ENCODE data around the gene PPP2R5B. TPM values are rescaled to one million over a fixed set of nuclear protein-coding genes. Genes with fewer than 3 reads are reported as not detected.

PPP2R5B gene
- total and polyA plus RNA-seq, 9 of the 15 experiments (the other 6 are each of a cell fraction or from before 2014, with no cell fraction given) = 0.10 to 7.8 (median 3.3) TPM

GRCh38 chr11:64885367-64886286 is 38.9 kb upstream of the PPP2R5B start:
- H3K27ac ChIP-seq (ENCODE audit: extremely low read depth, low read depth, low read length) = peak overlapping the region; percentile 96
- peaks cover 44 to 60% of the 10 kb centered on the region in 2 experiments for H3K4me1 ChIP-seq (replicated peaks in 1 of 2; ENCODE audit: control insufficient read depth in 2 of 2, insufficient read depth in 2 of 2, low read length in 2 of 2)
- H3K4me2 ChIP-seq (ENCODE audit: insufficient read depth, low read length) = peak overlapping the region; percentile 82
- peak; percentile 96 for TF ChIP-seq L3MBTL2 (IDR thresholded peaks at IDR 0.05)
- no peak for TF ChIP-seq WHSC1 (IDR thresholded peaks at IDR 0.05; ENCODE audit: low read length)
- TF ChIP-seq SMARCA4 (IDR thresholded peaks at IDR 0.05) = peak; percentile 88
- TF ChIP-seq ID3 (CRISPR knock-in tag; IDR thresholded peaks at IDR 0.05) = no peak
- TF ChIP-seq ID3 (tag; IDR thresholded peaks at IDR 0.05) = 0 out of 2 replicates have a peak, but pooled peaks have one; percentile 13
- peak; percentile 83 for TF ChIP-seq LEF1 (IDR thresholded peaks at IDR 0.05)
- TF ChIP-seq ELF2 (CRISPR knock-in tag; IDR thresholded peaks at IDR 0.05) = no peak
- peak; percentile 95 for TF ChIP-seq JUND (IDR thresholded peaks at IDR 0.05; ENCODE audit: borderline replicate concordance, low read depth, low read length)
- TF ChIP-seq JUND (tag; IDR thresholded peaks at IDR 0.05; ENCODE audit: borderline replicate concordance, low read depth, low read length) = peak; percentile 94; the same call in 2 of the 3 replicates
- TF ChIP-seq MEF2D (tag; conservative IDR thresholded peaks at IDR 0.05; ENCODE audit: low read depth) = 0 out of 2 replicates have a peak, but pooled peaks have one; percentile 42
- TF ChIP-seq, protein P1, sequence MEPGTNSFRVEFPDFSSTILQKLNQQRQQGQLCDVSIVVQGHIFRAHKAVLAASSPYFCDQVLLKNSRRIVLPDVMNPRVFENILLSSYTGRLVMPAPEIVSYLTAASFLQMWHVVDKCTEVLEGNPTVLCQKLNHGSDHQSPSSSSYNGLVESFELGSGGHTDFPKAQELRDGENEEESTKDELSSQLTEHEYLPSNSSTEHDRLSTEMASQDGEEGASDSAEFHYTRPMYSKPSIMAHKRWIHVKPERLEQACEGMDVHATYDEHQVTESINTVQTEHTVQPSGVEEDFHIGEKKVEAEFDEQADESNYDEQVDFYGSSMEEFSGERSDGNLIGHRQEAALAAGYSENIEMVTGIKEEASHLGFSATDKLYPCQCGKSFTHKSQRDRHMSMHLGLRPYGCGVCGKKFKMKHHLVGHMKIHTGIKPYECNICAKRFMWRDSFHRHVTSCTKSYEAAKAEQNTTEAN (CRISPR knock-in tag; IDR thresholded peaks at IDR 0.05) = 0 out of 2 replicates have a peak, but pooled peaks have one; percentile 72
- no peak for TF ChIP-seq ZNF79 (CRISPR knock-in tag; IDR thresholded peaks at IDR 0.05; ENCODE audit: low read depth)
- peak; percentile 90 for TF ChIP-seq CBFA2T3 (IDR thresholded peaks at IDR 0.05)
- peak; percentile 88 for TF ChIP-seq CREM (IDR thresholded peaks at IDR 0.05; ENCODE audit: low read depth)
- TF ChIP-seq BACH1 (tag; IDR thresholded peaks at IDR 0.05) = peak; percentile 85
- TF ChIP-seq USF2 (CRISPR knock-in tag; IDR thresholded peaks at IDR 0.05) = no peak
- peak; percentile 25; the same call in 1 of the 2 replicates for TF ChIP-seq NKRF (IDR thresholded peaks at IDR 0.05; ENCODE audit: borderline replicate concordance)
- peak; percentile 73 to 88 for TF ChIP-seq FOXK2 (conservative IDR thresholded peaks at IDR 0.05 in 1 of 2, IDR thresholded peaks at IDR 0.05 in 1 of 2; ENCODE audit: low read depth in 2 of 2)

More at GRCh38 chr11:64885367-64886286, 38.9 kb upstream of the PPP2R5B start:
- Histone ChIP-seq H2AFZ (ENCODE audit: low read depth, low read length) (peak overlapping the region; percentile 71), H3K4me3 (no peak overlapping the region), H4K20me1 (replicated peaks; ENCODE audit: control insufficient read depth, insufficient read depth, low read length) (no peaks in the 10 kb centered on the region), H3K36me3 (ENCODE audit: control insufficient read depth, insufficient read depth, low read length) (no peaks in the 10 kb centered on the region), H3K9ac (ENCODE audit: insufficient read depth in 1 of 2, low read depth in 2 of 2, low read length in 2 of 2) (peak overlapping the region; percentile 67 to 70), H3K79me2 (ENCODE audit: control insufficient read depth, insufficient read depth, low read length) (no peaks in the 10 kb centered on the region), H3K9me1 (ENCODE audit: control insufficient read depth, insufficient read depth, low read length) (no peaks in the 10 kb centered on the region), H3K9me3 (replicated peaks; ENCODE audit: control insufficient read depth, insufficient read depth, low read depth, low read length) (no peaks in the 10 kb centered on the region), H3K27me3 (ENCODE audit: control insufficient read depth in 2 of 2, insufficient read depth in 2 of 2, low read length in 2 of 2) (no peaks in the 10 kb centered on the region)
- ATAC-seq (peak; percentile 70), FAIRE-seq (peak; percentile 99), DNase-seq (ENCODE audit: extremely low read depth in 1 of 4, low spot score in 3 of 4) (peak in 3 of 4 experiments; percentile 58 to 95 (median 85))
- in situ Hi-C loops (cut with MboI) (no loop called here), intact Hi-C loops (cut with micrococcal nuclease) (loop anchor here (5.0 to 10.0 kb wide), 2 partner anchors 108 to 229 kb away; partner anchors contain the start of genes SF1, TM7SF2 and ZNHIT2)
- TSS peak; percentile 98 for BruUV-seq (replicated peaks)
- POLR2A ChIA-PET = interaction anchor here (0.6 to 2.2 kb wide), 10 partner anchors 10 to 581 kb away, joined by 3 to 12 read pairs (median 4); partner anchors contain the start of genes FAU, MRPL49 and SF1
- CTCF ChIA-PET (ENCODE audit: low intra/inter-chr PET ratio) = interaction anchor here (1.2 kb wide), 1 partner anchor 39 kb away, joined by 3 read pairs; no protein-coding TSS in a partner anchor
- 8% methylated on average over 15 of the region's 15 CpGs for WGBS (ENCODE audit: insufficient coverage, low coverage, missing lambda C conversion rate)
